ENCODE results near the gene CABLES2. TPM values are rescaled to one million over a fixed set of nuclear protein-coding genes. Genes with fewer than 3 reads are reported as not detected.

The CABLES2 gene
- total and polyA plus RNA-seq, 9 of the 15 experiments (the other 6 are each of a cell fraction or from before 2014, with no cell fraction given): 0.46 to 4.2 (median 1.6) TPM

DNA sequence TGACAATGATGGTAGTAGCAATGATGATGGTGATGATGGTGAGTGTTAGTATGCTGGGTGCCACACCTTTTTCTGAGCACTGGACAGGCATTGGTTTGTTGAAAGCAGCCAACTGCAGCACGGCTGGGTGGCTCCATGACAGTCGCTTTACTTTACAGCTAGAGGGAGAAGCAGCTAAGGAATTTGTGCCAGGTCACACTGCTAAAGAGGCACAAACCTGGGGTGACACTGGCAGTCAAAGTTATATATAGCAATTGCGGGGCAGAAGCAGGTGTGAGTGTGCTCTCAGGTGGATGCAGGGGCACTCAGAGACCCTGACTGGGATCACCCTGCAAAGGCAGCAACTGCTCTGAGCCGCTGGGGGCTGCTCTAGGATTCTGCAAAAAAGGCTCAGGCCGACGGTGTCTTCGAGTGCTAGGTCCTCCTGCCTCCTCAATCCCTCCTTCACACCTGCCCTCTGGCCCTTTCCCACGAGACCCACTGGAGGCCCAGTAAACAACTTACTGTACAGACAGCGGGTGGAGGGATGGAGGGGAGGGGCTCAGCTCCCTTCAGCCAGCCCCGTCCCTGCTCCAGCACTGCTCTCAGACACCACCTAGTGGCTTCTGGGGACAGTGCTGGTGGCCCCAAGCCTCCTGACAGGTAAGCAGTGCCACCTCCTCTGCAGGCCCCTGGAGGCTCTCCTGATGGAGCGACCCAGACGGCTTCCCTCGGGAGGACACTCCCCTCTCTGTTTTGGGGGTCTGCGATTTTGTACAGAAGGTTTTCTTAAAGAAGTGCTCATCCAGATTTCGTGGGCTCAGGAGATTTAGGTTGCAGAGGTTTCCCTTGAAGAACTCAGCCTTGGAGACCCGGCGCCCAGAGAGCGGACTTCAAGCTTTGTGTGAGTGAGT, 24.5 kb downstream of the CABLES2 start (continued):
- TF ChIP-seq ZNF511 (CRISPR knock-in tag; IDR thresholded peaks at IDR 0.05) (0 out of 2 replicates have a peak, but pooled peaks have one; percentile 9), ZNF263 (CRISPR knock-in tag; IDR thresholded peaks at IDR 0.05; ENCODE audit: borderline replicate concordance) (peak; percentile 41; the same call in 1 of the 2 replicates), PRMT5 (CRISPR knock-in tag; IDR thresholded peaks at IDR 0.05) (no peak), RHOXF2B (CRISPR knock-in tag; conservative IDR thresholded peaks at IDR 0.05) (no peak), FOXJ2 (tag; IDR thresholded peaks at IDR 0.05) (no peak), MEIS2 (IDR thresholded peaks at IDR 0.05; ENCODE audit: partially characterized antibody) (no peak), ARID3B (CRISPR knock-in tag; IDR thresholded peaks at IDR 0.05; ENCODE audit: borderline replicate concordance) (no peak), ZNF146 (CRISPR knock-in tag; IDR thresholded peaks at IDR 0.05; ENCODE audit: unreplicated experiment) (no peak), ZNF184 (CRISPR knock-in tag; IDR thresholded peaks at IDR 0.05) (no peak), NCOA4 (IDR thresholded peaks at IDR 0.05; ENCODE audit: partially characterized antibody) (no peak), POLR2AphosphoS2 (IDR thresholded peaks at IDR 0.05; ENCODE audit: low read length) (peak; percentile 79; the same call in 1 of the 2 replicates), POLR2A (conservative IDR thresholded peaks at IDR 0.05) (no peak), ZNF717 (CRISPR knock-in tag; IDR thresholded peaks at IDR 0.05) (no peak), YY1 (IDR thresholded peaks at IDR 0.05; ENCODE audit: borderline replicate concordance in 1 of 3, control insufficient read depth in 1 of 3, extremely low read depth in 1 of 3, insufficient read depth in 3 of 3, insufficient read length in 1 of 3, insufficient replicate concordance in 2 of 3, low read depth in 1 of 3, low read length in 2 of 3) (no peak), SMC3 (conservative IDR thresholded peaks at IDR 0.05; ENCODE audit: insufficient read depth, low read depth, low read length) (peak; percentile 89), ZNF507 (tag; conservative IDR thresholded peaks at IDR 0.05) (no peak), BRD4 (IDR thresholded peaks at IDR 0.05) (no peak), JUN (IDR thresholded peaks at IDR 0.05; ENCODE audit: borderline replicate concordance, low read depth, low read length) (no peak), JUN (CRISPR knock-in tag; IDR thresholded peaks at IDR 0.05; ENCODE audit: borderline replicate concordance) (no peak), STAG1 (CRISPR knock-in tag; IDR thresholded peaks at IDR 0.05; ENCODE audit: borderline replicate concordance) (peak; percentile 79), YBX1 (IDR thresholded peaks at IDR 0.05) (no peak), BHLHE40 (IDR thresholded peaks at IDR 0.05; ENCODE audit: low read length) (0 out of 2 replicates have a peak, but pooled peaks have one; percentile 10)
- TF ChIP-seq, protein P1, sequence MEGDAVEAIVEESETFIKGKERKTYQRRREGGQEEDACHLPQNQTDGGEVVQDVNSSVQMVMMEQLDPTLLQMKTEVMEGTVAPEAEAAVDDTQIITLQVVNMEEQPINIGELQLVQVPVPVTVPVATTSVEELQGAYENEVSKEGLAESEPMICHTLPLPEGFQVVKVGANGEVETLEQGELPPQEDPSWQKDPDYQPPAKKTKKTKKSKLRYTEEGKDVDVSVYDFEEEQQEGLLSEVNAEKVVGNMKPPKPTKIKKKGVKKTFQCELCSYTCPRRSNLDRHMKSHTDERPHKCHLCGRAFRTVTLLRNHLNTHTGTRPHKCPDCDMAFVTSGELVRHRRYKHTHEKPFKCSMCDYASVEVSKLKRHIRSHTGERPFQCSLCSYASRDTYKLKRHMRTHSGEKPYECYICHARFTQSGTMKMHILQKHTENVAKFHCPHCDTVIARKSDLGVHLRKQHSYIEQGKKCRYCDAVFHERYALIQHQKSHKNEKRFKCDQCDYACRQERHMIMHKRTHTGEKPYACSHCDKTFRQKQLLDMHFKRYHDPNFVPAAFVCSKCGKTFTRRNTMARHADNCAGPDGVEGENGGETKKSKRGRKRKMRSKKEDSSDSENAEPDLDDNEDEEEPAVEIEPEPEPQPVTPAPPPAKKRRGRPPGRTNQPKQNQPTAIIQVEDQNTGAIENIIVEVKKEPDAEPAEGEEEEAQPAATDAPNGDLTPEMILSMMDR (IDR thresholded peaks at IDR 0.05 in 2 of 3, conservative IDR thresholded peaks at IDR 0.05 in 1 of 3; ENCODE audit: insufficient read depth in 2 of 3, low read depth in 1 of 3, low read length in 3 of 3): peak; percentile 96 to 97 (median 97)
- TF ChIP-seq, protein P2, sequence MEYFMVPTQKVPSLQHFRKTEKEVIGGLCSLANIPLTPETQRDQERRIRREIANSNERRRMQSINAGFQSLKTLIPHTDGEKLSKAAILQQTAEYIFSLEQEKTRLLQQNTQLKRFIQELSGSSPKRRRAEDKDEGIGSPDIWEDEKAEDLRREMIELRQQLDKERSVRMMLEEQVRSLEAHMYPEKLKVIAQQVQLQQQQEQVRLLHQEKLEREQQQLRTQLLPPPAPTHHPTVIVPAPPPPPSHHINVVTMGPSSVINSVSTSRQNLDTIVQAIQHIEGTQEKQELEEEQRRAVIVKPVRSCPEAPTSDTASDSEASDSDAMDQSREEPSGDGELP (CRISPR knock-in tag; IDR thresholded peaks at IDR 0.05; ENCODE audit: borderline replicate concordance): peak; percentile 71; the same call in 1 of the 2 replicates

Data from K562 (cell line).